ENCODE data around the gene TMEM59. TPM values are rescaled to one million over a fixed set of nuclear protein-coding genes. Genes with fewer than 3 reads are reported as not detected.
"Not testable (repeated sequence)": the region's sequence is repeated elsewhere in the genome, so short reads cannot be mapped to it uniquely, and the experiment has no call there.

TMEM59 gene
- total RNA-seq, 2 experiments from 2014 or later = 74.5 to 94.5 TPM

DNA sequence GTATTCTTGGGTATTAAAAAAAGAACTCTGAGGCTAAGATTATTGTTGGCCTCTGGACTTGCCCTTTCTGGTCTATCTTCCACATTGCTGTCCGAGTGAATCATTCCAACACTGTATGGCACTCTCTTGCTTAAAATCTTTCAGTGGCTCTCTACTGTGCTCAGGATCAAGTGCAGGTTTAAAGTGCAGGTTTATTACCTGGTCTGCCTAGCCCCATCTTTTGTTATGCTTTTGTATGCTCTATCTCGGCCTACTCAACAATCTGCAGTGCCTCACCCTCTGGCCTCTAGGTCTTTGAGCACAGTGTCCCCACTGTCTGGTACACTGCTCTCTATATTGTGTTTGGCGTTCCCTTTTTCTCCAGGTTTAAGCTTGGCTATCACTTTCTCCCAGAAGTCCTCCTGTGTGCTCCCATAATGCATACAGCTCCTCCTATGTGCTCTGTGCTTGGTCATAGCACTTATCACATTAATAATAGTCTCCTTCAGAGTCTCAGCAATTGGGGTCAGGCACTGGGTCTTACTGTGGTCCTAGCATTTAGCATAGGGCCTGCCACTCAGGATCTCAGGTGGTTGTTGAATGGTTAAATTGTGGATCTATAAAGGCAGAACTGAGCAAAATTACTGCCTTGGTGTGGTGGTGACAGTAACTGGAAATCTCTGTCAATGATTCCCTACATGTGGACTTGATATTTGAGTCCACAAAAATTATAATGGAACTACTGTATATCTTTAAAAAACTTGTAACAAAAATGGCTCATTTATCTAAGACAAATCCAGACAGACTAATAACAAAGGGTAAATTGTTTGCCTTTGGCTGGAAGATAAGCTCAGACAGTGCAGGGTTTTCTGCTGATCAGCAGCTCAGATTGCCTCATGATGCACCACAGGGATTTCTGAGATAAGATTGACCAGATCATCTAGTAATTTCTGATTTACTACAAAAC, 24.4 kb downstream of the TMEM59 start:
- POLR2A ChIA-PET = interaction anchor here (1.1 kb wide), 1 partner anchor 23 kb away, joined by 4 read pairs; no protein-coding TSS in a partner anchor
- H3K27ac ChIP-seq (ENCODE audit: low read depth, low read length, poor library complexity, severe bottlenecking) = no peak overlapping the region
- CTCF ChIA-PET (ENCODE audit: unreplicated experiment) = no interaction called here
- no peaks in the 10 kb centered on the region for H4K20me1 ChIP-seq (ENCODE audit: insufficient read depth, low read length)
- H3K36me3 ChIP-seq (ENCODE audit: insufficient read depth, low read length) = peaks cover 33% of the 10 kb centered on the region
- no peaks in the 10 kb centered on the region for H3K79me2 ChIP-seq (ENCODE audit: insufficient read depth, low read depth, low read length)
- no TSS peak for BruUV-seq (replicated peaks)
- no peak overlapping the region for H3K4me2 ChIP-seq (ENCODE audit: low read length)
- H3K4me3 ChIP-seq (ENCODE audit: low read depth, low read length, poor library complexity, severe bottlenecking) = no peak overlapping the region
- intact Hi-C loops (cut with micrococcal nuclease; ENCODE audit: unreplicated experiment) = no loop called here
- no peak for DNase-seq (ENCODE audit: low spot score)
- no peaks in the 10 kb centered on the region for H3K9me3 ChIP-seq (ENCODE audit: low read length)
- H3K9me2 ChIP-seq (ENCODE audit: insufficient read depth, low read length) = no peaks in the 10 kb centered on the region
- TF ChIP-seq EZH2phosphoT487 (IDR thresholded peaks at IDR 0.05; ENCODE audit: borderline replicate concordance, low read depth, low read length) = no peak
- TF ChIP-seq, protein P1, sequence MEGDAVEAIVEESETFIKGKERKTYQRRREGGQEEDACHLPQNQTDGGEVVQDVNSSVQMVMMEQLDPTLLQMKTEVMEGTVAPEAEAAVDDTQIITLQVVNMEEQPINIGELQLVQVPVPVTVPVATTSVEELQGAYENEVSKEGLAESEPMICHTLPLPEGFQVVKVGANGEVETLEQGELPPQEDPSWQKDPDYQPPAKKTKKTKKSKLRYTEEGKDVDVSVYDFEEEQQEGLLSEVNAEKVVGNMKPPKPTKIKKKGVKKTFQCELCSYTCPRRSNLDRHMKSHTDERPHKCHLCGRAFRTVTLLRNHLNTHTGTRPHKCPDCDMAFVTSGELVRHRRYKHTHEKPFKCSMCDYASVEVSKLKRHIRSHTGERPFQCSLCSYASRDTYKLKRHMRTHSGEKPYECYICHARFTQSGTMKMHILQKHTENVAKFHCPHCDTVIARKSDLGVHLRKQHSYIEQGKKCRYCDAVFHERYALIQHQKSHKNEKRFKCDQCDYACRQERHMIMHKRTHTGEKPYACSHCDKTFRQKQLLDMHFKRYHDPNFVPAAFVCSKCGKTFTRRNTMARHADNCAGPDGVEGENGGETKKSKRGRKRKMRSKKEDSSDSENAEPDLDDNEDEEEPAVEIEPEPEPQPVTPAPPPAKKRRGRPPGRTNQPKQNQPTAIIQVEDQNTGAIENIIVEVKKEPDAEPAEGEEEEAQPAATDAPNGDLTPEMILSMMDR (conservative IDR thresholded peaks at IDR 0.05; ENCODE audit: low read length) = no peak
- no peak overlapping the region for H2AFZ ChIP-seq (ENCODE audit: low read length)
- no peaks in the 10 kb centered on the region for H3K4me1 ChIP-seq (ENCODE audit: insufficient read depth, low read length, poor library complexity, severe bottlenecking)

DNA sequence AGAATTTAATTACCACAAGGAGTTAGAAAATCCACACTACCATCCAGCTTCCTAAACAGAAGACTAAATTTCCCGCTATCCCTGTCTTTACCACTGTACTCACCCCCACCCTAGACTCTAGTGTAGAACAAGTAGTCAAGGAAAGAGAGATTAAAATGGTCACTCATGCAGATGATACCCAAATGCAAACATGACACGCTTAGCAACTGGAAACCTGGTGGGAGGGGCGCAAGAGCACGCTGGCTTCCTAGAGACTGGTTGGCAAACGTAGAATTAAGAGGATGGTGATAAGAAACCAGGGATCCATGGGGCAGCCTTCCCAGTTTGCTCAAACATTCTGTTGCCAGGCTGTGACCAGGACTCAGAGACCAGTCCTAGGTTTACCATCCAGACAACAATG, 25.2 kb downstream of the TMEM59 start:
- H2AFZ ChIP-seq (ENCODE audit: low read length) = no peak overlapping the region
- no peak overlapping the region for H3K4me3 ChIP-seq (ENCODE audit: low read depth, low read length, poor library complexity, severe bottlenecking)
- no peaks in the 10 kb centered on the region for H3K4me1 ChIP-seq (ENCODE audit: insufficient read depth, low read length, poor library complexity, severe bottlenecking)
- peaks cover 31% of the 10 kb centered on the region for H3K36me3 ChIP-seq (ENCODE audit: insufficient read depth, low read length)
- no peaks in the 10 kb centered on the region for H3K79me2 ChIP-seq (ENCODE audit: insufficient read depth, low read depth, low read length)
- no peak for TF ChIP-seq EZH2phosphoT487 (IDR thresholded peaks at IDR 0.05; ENCODE audit: borderline replicate concordance, low read depth, low read length)
- TF ChIP-seq, protein P1 (conservative IDR thresholded peaks at IDR 0.05; ENCODE audit: low read length) = no peak
- DNase-seq (ENCODE audit: low spot score) = no peak
- intact Hi-C loops (cut with micrococcal nuclease; ENCODE audit: unreplicated experiment) = no loop called here
- CTCF ChIA-PET (ENCODE audit: unreplicated experiment) = no interaction called here
- H3K27ac ChIP-seq (ENCODE audit: low read depth, low read length, poor library complexity, severe bottlenecking) = no peak overlapping the region
- H4K20me1 ChIP-seq (ENCODE audit: insufficient read depth, low read length) = no peaks in the 10 kb centered on the region
- H3K9me3 ChIP-seq (ENCODE audit: low read length) = no peaks in the 10 kb centered on the region
- POLR2A ChIA-PET = no interaction called here
- BruUV-seq (replicated peaks) = no TSS peak
- no peak overlapping the region for H3K4me2 ChIP-seq (ENCODE audit: low read length)
- H3K9me2 ChIP-seq (ENCODE audit: insufficient read depth, low read length) = no peaks in the 10 kb centered on the region

DNA sequence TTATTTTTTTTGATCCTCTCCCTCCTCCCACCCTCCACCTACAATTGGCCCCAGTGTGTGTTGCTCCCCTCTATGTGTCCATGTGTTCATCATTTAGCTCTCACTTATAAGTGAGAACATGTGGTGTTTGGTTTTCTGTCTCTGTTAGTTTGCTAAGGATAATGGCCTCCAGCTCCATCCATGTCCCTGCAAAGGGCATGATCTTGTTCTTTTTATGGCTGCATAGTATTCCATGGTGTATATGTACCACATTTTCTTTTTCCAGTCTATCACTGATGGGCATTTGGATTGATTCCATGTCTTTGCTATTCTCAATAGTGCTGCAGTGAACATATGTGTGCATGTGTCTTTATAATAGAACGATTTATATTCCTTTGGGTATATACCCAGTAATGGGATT, 28.2 kb downstream of the TMEM59 start:
- POLR2A ChIA-PET = interaction anchor here (1.1 kb wide), 1 partner anchor 855 kb away, joined by 7 read pairs; no protein-coding TSS in a partner anchor
- intact Hi-C loops (cut with micrococcal nuclease; ENCODE audit: unreplicated experiment); H3K4me3 ChIP-seq (ENCODE audit: low read depth, low read length, poor library complexity, severe bottlenecking); BruUV-seq (replicated peaks); DNase-seq (ENCODE audit: low spot score); CTCF ChIA-PET (ENCODE audit: unreplicated experiment); H3K9me2 ChIP-seq (ENCODE audit: insufficient read depth, low read length); H3K36me3 ChIP-seq (ENCODE audit: insufficient read depth, low read length); H3K4me1 ChIP-seq (ENCODE audit: insufficient read depth, low read length, poor library complexity, severe bottlenecking); H2AFZ ChIP-seq (ENCODE audit: low read length); H4K20me1 ChIP-seq (ENCODE audit: insufficient read depth, low read length); H3K27ac ChIP-seq (ENCODE audit: low read depth, low read length, poor library complexity, severe bottlenecking); H3K4me2 ChIP-seq (ENCODE audit: low read length); H3K79me2 ChIP-seq (ENCODE audit: insufficient read depth, low read depth, low read length); H3K9me3 ChIP-seq (ENCODE audit: low read length): not testable (repeated sequence)
